AG04450 (cell line): ENCODE measurements around the gene PTPRJ. TPM values are rescaled to one million over a fixed set of nuclear protein-coding genes. Genes with fewer than 3 reads are reported as not detected.

Experiments
- CTCF ChIA-PET: fragments of 300-600, 350-600 bp; formaldehyde crosslinking; extraction: SDS; loops from one replicate; lab custom pipeline; 2022; ENCODE audit warnings: antibody characterized with exemption, inconsistent platforms; lab: Charles Lee
- POLR2A ChIA-PET: fragments of 350-600 bp; formaldehyde crosslinking; extraction: SDS; loops from one replicate; lab custom pipeline; 2021; ENCODE audit warnings: antibody characterized with exemption, inconsistent platforms; lab: Yijun Ruan, JAX
- DNase-seq: peaks from one replicate; pipeline ENCODE4 v3.0.0-alpha.2; 2011; ENCODE audit warnings: low read depth, low spot score
- H3K27ac ChIP-seq: one replicate; pipeline ENCODE4 v1.5.1; 2012; ENCODE audit warnings: low read depth, low read length, control low read depth
- H3K27me3 ChIP-seq: one replicate; pipeline ENCODE4 v1.6.0; 2012; ENCODE audit warnings: low read length; ENCODE audit not compliant: control insufficient read depth, insufficient read depth
- H3K4me3 ChIP-seq: 2 replicates; pipeline ENCODE4 v1.5.1; 2011; ENCODE audit warnings: mild to moderate bottlenecking, low read depth, low read length, control low read depth
- H3K9me3 ChIP-seq: 2 replicates; pipeline ENCODE4 v1.5.1; 2012; ENCODE audit warnings: low read length; ENCODE audit not compliant: control insufficient read depth, insufficient read depth
- CTCF ChIP-seq: IDR thresholded peaks from 2 replicates; pipeline ENCODE4 v1.5.1; 2011; ENCODE audit warnings: low read depth, low read length, control low read depth, inconsistent platforms
- polyA plus RNA-seq: library from polyadenylated mRNA; depleted of rRNA; stranded (reverse); fragments of >200 nt; gene quantifications from 2 replicates; pipeline ENCODE4 v1.2.3, GENCODE V29; 2011

The PTPRJ gene
- polyA plus RNA-seq, 1 experiment, result 5.2 TPM

GRCh38 chr11:48073031-48073861 is 92.9 kb downstream of the PTPRJ start:
- DNase-seq, result no peak
- ChIA-PET CTCF (interaction anchor here (0.6 to 0.7 kb wide), 2 partner anchors 34 to 139 kb away, joined by 3 read pairs; no protein-coding TSS in a partner anchor), POLR2A (no interaction called here)
- Histone ChIP-seq H3K27me3 (no peaks in the 10 kb centered on the region), H3K27ac (no peak overlapping the region), H3K4me3 (no peak overlapping the region), H3K9me3 (no peaks in the 10 kb centered on the region)
- no peak for TF ChIP-seq CTCF

GRCh38 chr11:48074425-48075181 is 94.2 kb downstream of the PTPRJ start:
- POLR2A ChIA-PET, result no interaction called here
- no peak for DNase-seq
- CTCF ChIA-PET, result interaction anchor here (0.9 kb wide), 1 partner anchor 141 kb away, joined by 4 read pairs; no protein-coding TSS in a partner anchor
- no peak overlapping the region for H3K4me3 ChIP-seq
- no peak overlapping the region for H3K27ac ChIP-seq
- H3K9me3 ChIP-seq, result no peaks in the 10 kb centered on the region
- TF ChIP-seq CTCF, result no peak
- H3K27me3 ChIP-seq, result no peaks in the 10 kb centered on the region

- Histone ChIP-seq H3K9me3 (no peaks in the 10 kb centered on the region), H3K27me3 (no peaks in the 10 kb centered on the region), H3K4me3 (no peak overlapping the region), H3K27ac (no peak overlapping the region)
- ChIA-PET POLR2A (no interaction called here), CTCF (interaction anchor here (1.0 kb wide), 1 partner anchor 141 kb away, joined by 3 read pairs; no protein-coding TSS in a partner anchor)
- DNase-seq, result no peak
- TF ChIP-seq CTCF, result no peak
Observed at GRCh38 chr11:48075637-48076036, 95.3 kb downstream of the PTPRJ start.

- Histone ChIP-seq H3K27me3 (no peaks in the 10 kb centered on the region), H3K27ac (no peak overlapping the region), H3K9me3 (no peaks in the 10 kb centered on the region), H3K4me3 (no peak overlapping the region)
- DNase-seq, result no peak
- POLR2A ChIA-PET, result interaction anchor here (0.9 kb wide), 1 partner anchor 13 kb away, joined by 3 read pairs; no protein-coding TSS in a partner anchor
- TF ChIP-seq CTCF, result no peak
- CTCF ChIA-PET, result interaction anchor here (0.6 kb wide), 1 partner anchor 32 kb away, joined by 3 read pairs; no protein-coding TSS in a partner anchor
Observed at GRCh38 chr11:48077251-48077650, 96.9 kb downstream of the PTPRJ start.
